ENCODE measurements around the gene HAUS3. TPM values are rescaled to one million over a fixed set of nuclear protein-coding genes. Genes with fewer than 3 reads are reported as not detected.

The HAUS3 gene
- total RNA-seq, 1 experiment from 2014 or later: 17.3 TPM

DNA sequence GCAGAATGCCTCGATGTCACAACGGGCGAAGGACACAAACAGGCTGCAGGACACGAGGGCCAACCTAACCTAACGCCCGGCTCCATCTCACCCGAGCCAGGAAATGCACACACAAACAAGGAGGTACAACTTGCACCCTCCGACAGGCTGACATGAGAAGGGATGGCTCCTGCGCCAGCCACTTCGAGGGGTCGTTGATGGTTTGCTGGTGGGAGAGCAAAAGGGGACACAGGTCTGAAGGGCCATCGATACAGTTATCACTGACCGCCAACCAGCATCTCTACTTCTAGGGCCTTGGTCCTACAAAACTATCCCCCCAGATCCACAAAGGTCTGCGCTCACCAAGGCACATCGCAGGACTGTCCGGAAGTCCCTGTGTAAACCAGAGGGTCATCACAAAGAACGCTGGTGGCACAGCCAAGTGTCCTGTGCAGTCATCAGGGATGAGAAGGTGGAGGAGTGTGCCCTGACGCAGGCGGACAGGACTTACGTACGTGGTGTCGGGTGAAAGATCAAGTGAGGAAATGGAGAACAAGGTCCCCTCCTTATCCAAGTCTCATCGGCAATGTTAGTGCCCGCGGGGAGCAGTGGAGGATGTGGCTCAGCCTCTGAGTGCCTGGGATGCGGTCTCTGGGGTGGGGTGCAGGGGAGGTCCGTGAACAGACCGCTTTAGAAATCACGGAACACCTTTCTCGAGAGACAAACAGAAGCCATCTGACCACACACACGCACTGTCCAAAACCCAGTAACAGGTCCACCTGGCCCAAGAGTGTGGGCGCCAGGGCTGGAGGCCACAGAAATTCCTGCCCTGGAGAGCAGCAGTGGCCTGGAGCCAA, 13.0 kb upstream of the HAUS3 start:
- intact Hi-C loops (cut with micrococcal nuclease): no loop called here
- Histone ChIP-seq H3K4me3 (replicated peaks in 1 of 2; ENCODE audit: low read depth in 1 of 2, low read length in 2 of 2) (no peak overlapping the region), H3K4me2 (ENCODE audit: low read length) (no peak overlapping the region), H3K4me1 (ENCODE audit: control insufficient read depth in 1 of 2, insufficient read depth in 2 of 2, low read length in 2 of 2) (no peaks in the 10 kb centered on the region), H4K20me1 (ENCODE audit: insufficient read depth) (no peaks in the 10 kb centered on the region), H3K27me3 (ENCODE audit: insufficient read depth, low read length) (no peaks in the 10 kb centered on the region), H3K9me2 (ENCODE audit: insufficient read depth) (no peaks in the 10 kb centered on the region), H3K9ac (ENCODE audit: low read length) (no peak overlapping the region), H3K9me3 (ENCODE audit: control insufficient read depth in 1 of 2, insufficient read depth in 1 of 2, low read depth in 1 of 2, low read length in 2 of 2) (no peaks in the 10 kb centered on the region), H3K79me2 (ENCODE audit: insufficient read depth, low read length) (no peaks in the 10 kb centered on the region), H3K36me3 (ENCODE audit: control insufficient read depth in 1 of 2, insufficient read depth in 2 of 2, low read length in 2 of 2) (no peaks in the 10 kb centered on the region), H2AFZ (ENCODE audit: low read depth, low read length, poor library complexity, severe bottlenecking) (no peak overlapping the region), H3K27ac (ENCODE audit: low read depth, low read length) (no peak overlapping the region)
- ChIA-PET POLR2A (no interaction called here), CTCF (no interaction called here), RAD21 (ENCODE audit: low non-redundant PET in 1 of 2, low total read pairs in 2 of 2, uncharacterized antibody in 2 of 2, unreplicated experiment in 2 of 2) (no interaction called here)
- no peak for DNase-seq (ENCODE audit: low read depth, low spot score)
- TF ChIP-seq, protein P1, sequence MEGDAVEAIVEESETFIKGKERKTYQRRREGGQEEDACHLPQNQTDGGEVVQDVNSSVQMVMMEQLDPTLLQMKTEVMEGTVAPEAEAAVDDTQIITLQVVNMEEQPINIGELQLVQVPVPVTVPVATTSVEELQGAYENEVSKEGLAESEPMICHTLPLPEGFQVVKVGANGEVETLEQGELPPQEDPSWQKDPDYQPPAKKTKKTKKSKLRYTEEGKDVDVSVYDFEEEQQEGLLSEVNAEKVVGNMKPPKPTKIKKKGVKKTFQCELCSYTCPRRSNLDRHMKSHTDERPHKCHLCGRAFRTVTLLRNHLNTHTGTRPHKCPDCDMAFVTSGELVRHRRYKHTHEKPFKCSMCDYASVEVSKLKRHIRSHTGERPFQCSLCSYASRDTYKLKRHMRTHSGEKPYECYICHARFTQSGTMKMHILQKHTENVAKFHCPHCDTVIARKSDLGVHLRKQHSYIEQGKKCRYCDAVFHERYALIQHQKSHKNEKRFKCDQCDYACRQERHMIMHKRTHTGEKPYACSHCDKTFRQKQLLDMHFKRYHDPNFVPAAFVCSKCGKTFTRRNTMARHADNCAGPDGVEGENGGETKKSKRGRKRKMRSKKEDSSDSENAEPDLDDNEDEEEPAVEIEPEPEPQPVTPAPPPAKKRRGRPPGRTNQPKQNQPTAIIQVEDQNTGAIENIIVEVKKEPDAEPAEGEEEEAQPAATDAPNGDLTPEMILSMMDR (IDR thresholded peaks at IDR 0.05 in 2 of 3, conservative IDR thresholded peaks at IDR 0.05 in 1 of 3; ENCODE audit: borderline replicate concordance in 1 of 3, insufficient read depth in 1 of 3, low read depth in 2 of 3, low read length in 2 of 3): no peak
- TF ChIP-seq RAD21 (IDR thresholded peaks at IDR 0.05; ENCODE audit: low read depth): no peak
- no peak for TF ChIP-seq SP1 (IDR thresholded peaks at IDR 0.05; ENCODE audit: low read depth)
- no peak for TF ChIP-seq FOSL1 (IDR thresholded peaks at IDR 0.05; ENCODE audit: low read depth)
- TF ChIP-seq TCF7L2 (IDR thresholded peaks at IDR 0.05; ENCODE audit: borderline replicate concordance, extremely low read depth, insufficient read depth, insufficient read length): no peak
- no peak for TF ChIP-seq CBX3 (IDR thresholded peaks at IDR 0.05; ENCODE audit: low read depth)
- TF ChIP-seq POLR2A (IDR thresholded peaks at IDR 0.05; ENCODE audit: borderline replicate concordance, extremely low read depth, insufficient read depth, insufficient read length): no peak
- TF ChIP-seq YY1 (IDR thresholded peaks at IDR 0.05; ENCODE audit: extremely low read depth, insufficient replicate concordance, low read depth, low read length): no peak
- no peak for TF ChIP-seq CEBPB (IDR thresholded peaks at IDR 0.05; ENCODE audit: low read depth)
- TF ChIP-seq, protein P2, sequence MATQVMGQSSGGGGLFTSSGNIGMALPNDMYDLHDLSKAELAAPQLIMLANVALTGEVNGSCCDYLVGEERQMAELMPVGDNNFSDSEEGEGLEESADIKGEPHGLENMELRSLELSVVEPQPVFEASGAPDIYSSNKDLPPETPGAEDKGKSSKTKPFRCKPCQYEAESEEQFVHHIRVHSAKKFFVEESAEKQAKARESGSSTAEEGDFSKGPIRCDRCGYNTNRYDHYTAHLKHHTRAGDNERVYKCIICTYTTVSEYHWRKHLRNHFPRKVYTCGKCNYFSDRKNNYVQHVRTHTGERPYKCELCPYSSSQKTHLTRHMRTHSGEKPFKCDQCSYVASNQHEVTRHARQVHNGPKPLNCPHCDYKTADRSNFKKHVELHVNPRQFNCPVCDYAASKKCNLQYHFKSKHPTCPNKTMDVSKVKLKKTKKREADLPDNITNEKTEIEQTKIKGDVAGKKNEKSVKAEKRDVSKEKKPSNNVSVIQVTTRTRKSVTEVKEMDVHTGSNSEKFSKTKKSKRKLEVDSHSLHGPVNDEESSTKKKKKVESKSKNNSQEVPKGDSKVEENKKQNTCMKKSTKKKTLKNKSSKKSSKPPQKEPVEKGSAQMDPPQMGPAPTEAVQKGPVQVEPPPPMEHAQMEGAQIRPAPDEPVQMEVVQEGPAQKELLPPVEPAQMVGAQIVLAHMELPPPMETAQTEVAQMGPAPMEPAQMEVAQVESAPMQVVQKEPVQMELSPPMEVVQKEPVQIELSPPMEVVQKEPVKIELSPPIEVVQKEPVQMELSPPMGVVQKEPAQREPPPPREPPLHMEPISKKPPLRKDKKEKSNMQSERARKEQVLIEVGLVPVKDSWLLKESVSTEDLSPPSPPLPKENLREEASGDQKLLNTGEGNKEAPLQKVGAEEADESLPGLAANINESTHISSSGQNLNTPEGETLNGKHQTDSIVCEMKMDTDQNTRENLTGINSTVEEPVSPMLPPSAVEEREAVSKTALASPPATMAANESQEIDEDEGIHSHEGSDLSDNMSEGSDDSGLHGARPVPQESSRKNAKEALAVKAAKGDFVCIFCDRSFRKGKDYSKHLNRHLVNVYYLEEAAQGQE (IDR thresholded peaks at IDR 0.05; ENCODE audit: low read depth): no peak
- TF ChIP-seq ELF1 (IDR thresholded peaks at IDR 0.05; ENCODE audit: borderline replicate concordance, low read depth): no peak
- TF ChIP-seq EZH2 (IDR thresholded peaks at IDR 0.05): no peak
- TF ChIP-seq MAX (IDR thresholded peaks at IDR 0.05): no peak
- no peak for TF ChIP-seq SRF (IDR thresholded peaks at IDR 0.05; ENCODE audit: low read depth)
- TF ChIP-seq SIN3A (IDR thresholded peaks at IDR 0.05; ENCODE audit: low read depth): no peak
- TF ChIP-seq ZNF274 (IDR thresholded peaks at IDR 0.05; ENCODE audit: low read depth, low read length): no peak
- BruUV-seq (replicated peaks): no TSS peak
- ATAC-seq: no peak
